Keratinocyte (primary cell): ENCODE data around the gene WNT7A. TPM values are rescaled to one million over a fixed set of nuclear protein-coding genes. Genes with fewer than 3 reads are reported as not detected.
A peak's percentile ranks its signal among the peaks of the same experiment; 100 is the strongest.

Experiments used
- DNase-seq: peaks from one replicate; pipeline ENCODE4 v3.0.0-alpha.2; 2011; ENCODE audit warnings: low read depth, missing footprints, low spot score
- FAIRE-seq: peaks from 2 replicates; lab custom pipeline; 2011; peaks lifted over from hg19 to GRCh38; lab: Jason Lieb, UNC
- H2AFZ ChIP-seq: 2 replicates; pipeline ENCODE4 v1.6.0; 2012; ENCODE audit warnings: low read length, control low read depth, inconsistent platforms; ENCODE audit not compliant: control insufficient read depth
- H3K27ac ChIP-seq: 2 replicates; pipeline ENCODE4 v1.5.1; 2011; ENCODE audit warnings: low read length; ENCODE audit not compliant: control insufficient read depth, insufficient read depth
- H3K27me3 ChIP-seq: 3 replicates; pipeline ENCODE4 v1.6.0; 2011; ENCODE audit warnings: low read length; ENCODE audit not compliant: control insufficient read depth, insufficient read depth; ENCODE audit errors: extremely low read depth
- H3K36me3 ChIP-seq, 2 experiments: 2 replicates in 1 of 2; 3 replicates in 1 of 2; pipeline ENCODE4 v1.5.1; 2011; ENCODE audit warnings: low read length in 2 of 2, mild to moderate bottlenecking in 1 of 2; ENCODE audit not compliant: control insufficient read depth in 2 of 2, insufficient read depth in 2 of 2; ENCODE audit errors: extremely low read depth in 1 of 2
- H3K4me1 ChIP-seq: 3 replicates; pipeline ENCODE4 v1.5.1; 2011; ENCODE audit warnings: low read length; ENCODE audit not compliant: control insufficient read depth, insufficient read depth; ENCODE audit errors: extremely low read depth
- H3K4me2 ChIP-seq: 3 replicates; pipeline ENCODE4 v1.6.0; 2011; ENCODE audit warnings: low read depth, low read length; ENCODE audit not compliant: control insufficient read depth, insufficient read depth; ENCODE audit errors: extremely low read depth
- H3K4me3 ChIP-seq, 3 experiments: fragments of 200-600 bp in 1 of 3; sonication (generic) in 1 of 3; 2 replicates in 2 of 3; 3 replicates in 1 of 3; pipeline ENCODE4 v1.5.1; 2011 to 2016; ENCODE audit warnings: low read length in 3 of 3, mild to moderate bottlenecking in 3 of 3, control low read depth in 2 of 3, inconsistent platforms in 1 of 3, low read depth in 1 of 3, mixed read lengths in 1 of 3, mixed run types in 1 of 3, moderate library complexity in 1 of 3; ENCODE audit not compliant: control insufficient read depth in 2 of 3, insufficient read depth in 2 of 3; ENCODE audit errors: extremely low read depth in 1 of 3
- H3K79me2 ChIP-seq: 2 replicates; pipeline ENCODE4 v1.6.0; 2012; ENCODE audit warnings: low read length; ENCODE audit not compliant: control insufficient read depth, insufficient read depth
- H3K9ac ChIP-seq: 3 replicates; pipeline ENCODE4 v1.6.0; 2011; ENCODE audit warnings: low read length; ENCODE audit not compliant: control insufficient read depth, insufficient read depth; ENCODE audit errors: extremely low read depth
- H3K9me1 ChIP-seq: 3 replicates; pipeline ENCODE4 v1.6.0; 2011; ENCODE audit warnings: low read length; ENCODE audit not compliant: control insufficient read depth, insufficient read depth; ENCODE audit errors: extremely low read depth
- H3K9me3 ChIP-seq: 2 replicates; pipeline ENCODE4 v1.5.1; 2012; ENCODE audit warnings: low read depth, low read length; ENCODE audit not compliant: control insufficient read depth
- H4K20me1 ChIP-seq: 3 replicates; pipeline ENCODE4 v1.6.0; 2011; ENCODE audit warnings: low read length; ENCODE audit not compliant: control insufficient read depth, insufficient read depth; ENCODE audit errors: extremely low read depth
- CTCF ChIP-seq, 3 experiments: IDR thresholded peaks in 1 of 3; conservative IDR thresholded peaks in 1 of 3; optimal IDR thresholded peaks in 1 of 3; 2 replicates in 2 of 3; 3 replicates in 1 of 3; pipeline versions ENCODE3 to v1.5.1; 2011; ENCODE audit warnings: low read length in 3 of 3, mild to moderate bottlenecking in 3 of 3, moderate library complexity in 2 of 3, control low read depth in 1 of 3, inconsistent platforms in 1 of 3; ENCODE audit not compliant: insufficient read depth in 2 of 3; ENCODE audit errors: extremely low read depth in 1 of 3
- EZH2 ChIP-seq: IDR thresholded peaks from one replicate; pipeline ENCODE4 v1.6.1; 2012; ENCODE audit warnings: inconsistent platforms, mild to moderate bottlenecking, low read length, moderate library complexity
- dilution Hi-C: fragments of 300-500 bp; cut with MboI; formaldehyde crosslinking; loops from one replicate; pipeline ENCODE4 v1.7.0; 2020; ENCODE audit warnings: low sequenced_read_pairs; ENCODE audit not compliant: extremely low pct_ligation_motif_present
- polyA plus RNA-seq, 5 experiments: library from polyadenylated mRNA; depleted of rRNA in 3 of 5; stranded (reverse) in 3 of 5; stranded (forward) in 1 of 5; unstranded in 1 of 5; fragments of >200 nt; gene quantifications; 1 replicate in 1 of 5; 2 replicates in 3 of 5; 3 replicates in 1 of 5; pipeline versions ENCODE4 v1.2.1 to v1.2.3, GENCODE V29; 2011 to 2012; ENCODE audit warnings: missing spikeins in 2 of 5, low read depth in 1 of 5, low replicate concordance in 1 of 5

The WNT7A gene
- polyA plus RNA-seq, 1 donor (not counting 4 experiments of a cell fraction or from before 2014, with no cell fraction given) = 20.3 TPM

GRCh38 chr3:13895155-13896105 lies 15.6 kb upstream of the WNT7A start:
- Histone ChIP-seq H3K27me3 (no peaks in the 10 kb centered on the region), H3K36me3 (no peaks in the 10 kb centered on the region), H3K79me2 (no peaks in the 10 kb centered on the region), H3K9ac (peak overlapping the region; percentile 78), H3K27ac (peak overlapping the region; percentile 58), H2AFZ (peak overlapping the region; percentile 85), H3K9me3 (peaks cover 2% of the 10 kb centered on the region), H3K4me1 (peaks cover 28% of the 10 kb centered on the region), H4K20me1 (no peaks in the 10 kb centered on the region), H3K9me1 (no peaks in the 10 kb centered on the region), H3K4me2 (peak overlapping the region; percentile 95), H3K4me3 (peak overlapping the region; percentile 53 to 75 (median 67))
- FAIRE-seq (peak; percentile 26), DNase-seq (no peak)
- TF ChIP-seq CTCF (optimal IDR thresholded peaks at IDR 0.05 in 1 of 3, IDR thresholded peaks at IDR 0.05 in 1 of 3, conservative IDR thresholded peaks at IDR 0.05 in 1 of 3; ENCODE audit: extremely low read depth in 1 of 3, insufficient read depth in 2 of 3, low read length in 3 of 3) (no peak), EZH2 (no peak)
- dilution Hi-C loops = no loop called here

GRCh38 chr3:13894807-13895154 lies 14.9 kb upstream of the WNT7A start:
- DNase-seq (no peak), FAIRE-seq (no peak)
- peak overlapping the region; percentile 95 for H3K4me2 ChIP-seq
- H3K36me3 ChIP-seq = no peaks in the 10 kb centered on the region
- no peaks in the 10 kb centered on the region for H3K9me3 ChIP-seq
- TF ChIP-seq EZH2 (no peak), CTCF (optimal IDR thresholded peaks at IDR 0.05 in 1 of 3, IDR thresholded peaks at IDR 0.05 in 1 of 3, conservative IDR thresholded peaks at IDR 0.05 in 1 of 3; ENCODE audit: extremely low read depth in 1 of 3, insufficient read depth in 2 of 3, low read length in 3 of 3) (no peak)
- no peak overlapping the region for H3K27ac ChIP-seq
- H3K4me3 ChIP-seq = peak overlapping the region; percentile 53 to 75 (median 67)
- H3K27me3 ChIP-seq = no peaks in the 10 kb centered on the region
- H3K4me1 ChIP-seq = peaks cover 32% of the 10 kb centered on the region
- H3K9ac ChIP-seq = peak overlapping the region; percentile 38
- peak overlapping the region; percentile 83 for H2AFZ ChIP-seq
- dilution Hi-C loops = no loop called here
- H3K9me1 ChIP-seq = no peaks in the 10 kb centered on the region
- no peaks in the 10 kb centered on the region for H4K20me1 ChIP-seq
- no peaks in the 10 kb centered on the region for H3K79me2 ChIP-seq
